H1 (cell line): ENCODE data around the gene MRM2. TPM values are rescaled to one million over a fixed set of nuclear protein-coding genes. Genes with fewer than 3 reads are reported as not detected.

Experiments used
- CTCF ChIA-PET: fragments of 300-600 bp; sonication (Branson Sonifier 250); formaldehyde crosslinking; loops from one replicate; lab custom pipeline; 2021; ENCODE audit not compliant: partially characterized antibody; lab: Charles Lee
- POLR2A ChIA-PET: fragments of 300-600 bp; sonication (Branson Sonifier 250); formaldehyde crosslinking; loops from one replicate; lab custom pipeline; 2021; ENCODE audit warnings: inconsistent platforms; ENCODE audit not compliant: partially characterized antibody; lab: Charles Lee
- DNase-seq, 2 experiments: peaks; one replicate each; pipeline versions ENCODE4 v3.0.0 to v3.0.0-alpha.2; 2010 to 2022; ENCODE audit warnings: low spot score in 2 of 2, low read depth in 1 of 2, mixed read lengths in 1 of 2
- FAIRE-seq: peaks from 2 replicates; lab custom pipeline; 2011; peaks lifted over from hg19 to GRCh38; lab: Jason Lieb, UNC
- H2AFZ ChIP-seq: 2 replicates; pipeline ENCODE4 v1.8.1; 2012; ENCODE audit warnings: low read length, inconsistent platforms
- H2AK5ac ChIP-seq: 2 replicates; pipeline ENCODE4 v1.6.1; 2013; ENCODE audit warnings: low read depth, low read length
- H2BK120ac ChIP-seq: replicated peaks from 2 replicates; pipeline ENCODE3; 2013; ENCODE audit warnings: low read depth, low read length, inconsistent platforms
- H2BK12ac ChIP-seq: 2 replicates; pipeline ENCODE4 v1.6.1; 2013; ENCODE audit warnings: low read depth, low read length
- H2BK15ac ChIP-seq: 2 replicates; pipeline ENCODE4 v1.6.1; 2013; ENCODE audit warnings: low read length
- H2BK20ac ChIP-seq: 2 replicates; pipeline ENCODE4 v1.6.1; 2013; ENCODE audit warnings: low read length
- H2BK5ac ChIP-seq: 2 replicates; pipeline ENCODE4 v1.6.1; 2013; ENCODE audit warnings: low read depth, low read length
- H3K14ac ChIP-seq: 2 replicates; pipeline ENCODE4 v1.6.1; 2013; ENCODE audit warnings: inconsistent platforms; ENCODE audit not compliant: insufficient read length
- H3K18ac ChIP-seq: 2 replicates; pipeline ENCODE4 v1.6.1; 2013; ENCODE audit warnings: low read length; ENCODE audit errors: extremely low read depth
- H3K23ac ChIP-seq: 2 replicates; pipeline ENCODE4 v1.6.1; 2013; ENCODE audit warnings: inconsistent platforms; ENCODE audit not compliant: insufficient read length
- H3K23me2 ChIP-seq: 2 replicates; pipeline ENCODE4 v1.6.1; 2013; ENCODE audit warnings: low read depth, low read length
- H3K27ac ChIP-seq: 2 replicates; pipeline ENCODE4 v1.6.1; 2011; ENCODE audit warnings: low read depth, low read length, inconsistent platforms
- H3K27me3 ChIP-seq, 4 experiments: replicated peaks in 1 of 4; 1 replicate in 1 of 4; 2 replicates in 3 of 4; pipeline versions ENCODE4 v1.6.1 to v1.8.1; 2011 to 2013; ENCODE audit warnings: low read length in 3 of 4, mild to moderate bottlenecking in 3 of 4, inconsistent platforms in 2 of 4, mixed read lengths in 2 of 4, moderate library complexity in 1 of 4; ENCODE audit not compliant: control insufficient read depth in 3 of 4, insufficient read depth in 3 of 4; ENCODE audit errors: extremely low read depth in 1 of 4
- H3K36me3 ChIP-seq, 4 experiments: 2 replicates each; pipeline versions ENCODE4 v1.6.1 to v1.8.1; 2011 to 2013; ENCODE audit warnings: mild to moderate bottlenecking in 4 of 4, low read length in 3 of 4, moderate library complexity in 2 of 4, control low read depth in 1 of 4, inconsistent platforms in 1 of 4; ENCODE audit not compliant: insufficient read depth in 4 of 4, control insufficient read depth in 2 of 4
- H3K4ac ChIP-seq: replicated peaks from 2 replicates; pipeline ENCODE3; 2013; ENCODE audit warnings: low read length, low read depth, mixed read lengths, inconsistent platforms; ENCODE audit not compliant: insufficient read length
- H3K4me1 ChIP-seq, 4 experiments: replicated peaks in 1 of 4; 1 replicate in 1 of 4; 2 replicates in 3 of 4; pipeline versions ENCODE4 v1.6.1 to v1.8.1; 2011 to 2013; ENCODE audit warnings: low read length in 3 of 4, inconsistent platforms in 2 of 4, mixed read lengths in 1 of 4; ENCODE audit not compliant: insufficient read depth in 4 of 4, control insufficient read depth in 3 of 4
- H3K4me2 ChIP-seq, 2 experiments: 2 replicates each; pipeline versions ENCODE4 v1.6.1 to v1.8.1; 2011 to 2013; ENCODE audit warnings: low read depth in 2 of 2, low read length in 2 of 2, control low read depth in 1 of 2, inconsistent platforms in 1 of 2, mild to moderate bottlenecking in 1 of 2; ENCODE audit not compliant: insufficient read depth in 1 of 2
- H3K4me3 ChIP-seq, 4 experiments: fragments of 200-600, 300-600 bp in 1 of 4; sonication (generic), shearing (Covaris generic), sonication (Bioruptor Twin) in 1 of 4; 2 replicates each; pipeline versions ENCODE4 v1.5.1 to v1.8.1; 2011 to 2016; ENCODE audit warnings: low read length in 4 of 4, low read depth in 3 of 4, control low read depth in 2 of 4, inconsistent platforms in 2 of 4, mild to moderate bottlenecking in 2 of 4, mixed read lengths in 1 of 4, moderate library complexity in 1 of 4; ENCODE audit not compliant: insufficient read depth in 2 of 4; ENCODE audit errors: extremely low read depth in 1 of 4
- H3K56ac ChIP-seq: replicated peaks from 2 replicates; pipeline ENCODE3; 2013; ENCODE audit warnings: low read depth, mild to moderate bottlenecking, mixed read lengths, low read length, inconsistent platforms; ENCODE audit not compliant: insufficient read length
- H3K79me1 ChIP-seq: 2 replicates; pipeline ENCODE4 v1.6.1; 2013; ENCODE audit warnings: low read depth, low read length, control low read depth
- H3K79me2 ChIP-seq, 2 experiments: 2 replicates each; pipeline versions ENCODE4 v1.6.1 to v1.8.1; 2012 to 2013; ENCODE audit warnings: low read length in 2 of 2, mild to moderate bottlenecking in 2 of 2, inconsistent platforms in 1 of 2; ENCODE audit not compliant: insufficient read depth in 2 of 2, control insufficient read depth in 1 of 2
- H3K9ac ChIP-seq, 4 experiments: replicated peaks in 1 of 4; 1 replicate in 1 of 4; 2 replicates in 3 of 4; pipeline versions ENCODE4 v1.6.1 to v1.8.1; 2011 to 2013; ENCODE audit warnings: low read depth in 3 of 4, low read length in 3 of 4, control low read depth in 2 of 4, mild to moderate bottlenecking in 2 of 4, moderate library complexity in 2 of 4, inconsistent platforms in 1 of 4; ENCODE audit errors: extremely low read depth in 1 of 4
- H3K9me3 ChIP-seq, 2 experiments: 2 replicates each; pipeline versions ENCODE4 v1.6.1 to v1.8.1; 2012 to 2013; ENCODE audit warnings: mild to moderate bottlenecking in 2 of 2, moderate library complexity in 2 of 2, control low read depth in 1 of 2, inconsistent platforms in 1 of 2, low read depth in 1 of 2, low read length in 1 of 2, mixed read lengths in 1 of 2; ENCODE audit not compliant: insufficient read depth in 2 of 2
- H4K20me1 ChIP-seq, 2 experiments: replicated peaks in 1 of 2; 2 replicates each; pipeline versions ENCODE3 to v1.8.1; 2011 to 2013; ENCODE audit warnings: inconsistent platforms in 2 of 2, low read length in 2 of 2, mild to moderate bottlenecking in 1 of 2; ENCODE audit not compliant: insufficient read depth in 2 of 2, control insufficient read depth in 1 of 2
- H4K5ac ChIP-seq: 2 replicates; pipeline ENCODE4 v1.6.1; 2013; ENCODE audit warnings: low read length, low read depth, mixed read lengths, inconsistent platforms; ENCODE audit not compliant: insufficient read length
- H4K8ac ChIP-seq: 2 replicates; pipeline ENCODE4 v1.8.0; 2013; ENCODE audit warnings: mild to moderate bottlenecking, moderate library complexity, low read length, inconsistent platforms; ENCODE audit not compliant: insufficient read depth; ENCODE audit errors: extremely low read depth
- H4K91ac ChIP-seq: replicated peaks from 2 replicates; pipeline ENCODE3; 2013; ENCODE audit warnings: low read length, mixed read lengths, inconsistent platforms; ENCODE audit not compliant: insufficient read length
- BCL11A ChIP-seq, 2 experiments: IDR thresholded peaks; one replicate each; pipeline ENCODE4 v1.6.1; 2011; ENCODE audit warnings: low read depth in 2 of 2, low read length in 2 of 2, mild to moderate bottlenecking in 2 of 2
- BRCA1 ChIP-seq: IDR thresholded peaks from 2 replicates; pipeline ENCODE4 v1.6.1; 2012; ENCODE audit warnings: low read depth, low read length, improper control_type of control experiment
- FOSL1 ChIP-seq: IDR thresholded peaks from 2 replicates; pipeline ENCODE4 v1.6.1; 2011; ENCODE audit warnings: mild to moderate bottlenecking, low read depth, low read length, moderate library complexity; ENCODE audit not compliant: insufficient read depth
- NRF1 ChIP-seq: IDR thresholded peaks from 2 replicates; pipeline ENCODE4 v1.6.1; 2011; ENCODE audit warnings: mild to moderate bottlenecking, low read depth, low read length, improper control_type of control experiment
- PHF8 ChIP-seq: fragments of 200-600 bp; sonication (generic); conservative IDR thresholded peaks from 2 replicates; pipeline ENCODE4 v1.7.1; 2012; ENCODE audit warnings: low read depth, mild to moderate bottlenecking, inconsistent platforms, low read length, moderate library complexity
- RBBP5 ChIP-seq: IDR thresholded peaks from 2 replicates; pipeline ENCODE4 v1.7.1; 2012; ENCODE audit warnings: low read depth, mild to moderate bottlenecking, inconsistent platforms, low read length, moderate library complexity, borderline replicate concordance
- SP4 ChIP-seq: IDR thresholded peaks from 2 replicates; pipeline ENCODE4 v1.6.1; 2012; ENCODE audit warnings: low read length, inconsistent platforms
- WGBS, 2 experiments: shearing (Covaris generic) in 1 of 2; methylation state at CpG; one replicate each; pipeline versions ENCODE4 v1.1.6 to v1.1.7; 2013 to 2015; ENCODE audit warnings: low lambda C conversion rate in 2 of 2, mixed read lengths in 2 of 2, inconsistent platforms in 1 of 2, low coverage in 1 of 2, missing lambda C conversion rate in 1 of 2; ENCODE audit not compliant: insufficient replicate concordance in 2 of 2, insufficient coverage in 1 of 2, insufficient read length in 1 of 2; ENCODE audit errors: extremely low coverage in 1 of 2, missing lambda C conversion rate in 1 of 2; 5-methylcytosine and 5-hydroxymethylcytosine counted together
- polyA plus RNA-seq, 7 experiments: library from polyadenylated mRNA; depleted of rRNA in 3 of 7; stranded (reverse) in 5 of 7; unstranded in 2 of 7; fragments of >200 nt in 5 of 7; fragments of 200-250 nt in 2 of 7; gene quantifications; 1 replicate in 5 of 7; 2 replicates in 1 of 7; 4 replicates in 1 of 7; pipeline versions ENCODE4 v1.2.1 to v1.2.3, GENCODE V29; 2011 to 2013; ENCODE audit warnings: missing spikeins in 2 of 7, mixed read lengths in 2 of 7
- total RNA-seq: library from RNA; stranded (reverse); fragmentation: NEBNext Ultra II Directional; extraction: Animal tissue kit (Norgen Biotek cat#: 25700); gene quantifications from 2 replicates; pipeline ENCODE4 v1.2.1, GENCODE V29; 2021

MRM2 gene
- total and polyA plus RNA-seq, 2 of the 8 experiments (the other 6 are each of a cell fraction or from before 2014, with no cell fraction given): 17.2 to 38.6 TPM

GRCh38 chr7:2254429-2255144 is 12.6 kb upstream of the MRM2 start:
- no peak overlapping the region for H2AFZ ChIP-seq
- no peak overlapping the region for H3K23ac ChIP-seq
- no peak overlapping the region for H3K18ac ChIP-seq
- no peak overlapping the region for H2BK5ac ChIP-seq
- H2BK120ac ChIP-seq: no peak overlapping the region
- DNase-seq (no peak), FAIRE-seq (no peak)
- H3K9me3 ChIP-seq: no peaks in the 10 kb centered on the region
- H4K5ac ChIP-seq: no peak overlapping the region
- H2AK5ac ChIP-seq: no peak overlapping the region
- no peak overlapping the region for H3K27ac ChIP-seq
- no peaks in the 10 kb centered on the region for H3K79me2 ChIP-seq
- no peaks in the 10 kb centered on the region for H3K79me1 ChIP-seq
- H2BK12ac ChIP-seq: no peak overlapping the region
- POLR2A ChIA-PET: interaction anchor here (0.7 to 3.1 kb wide), 8 partner anchors 7 to 100 kb away, joined by 3 to 11 read pairs (median 5); partner anchors contain the start of genes EIF3B, MAD1L1, MRM2 and NUDT1
- H3K4me2 ChIP-seq: no peak overlapping the region
- peaks cover 0 to 14% (median 0%) of the 10 kb centered on the region in 4 experiments; a peak in 4 of 8 replicates for H3K36me3 ChIP-seq
- CTCF ChIA-PET: interaction anchor here (0.6 to 1.7 kb wide), 4 partner anchors 45 to 672 kb away, joined by 3 to 4 read pairs (median 3); no protein-coding TSS in a partner anchor
- H4K8ac ChIP-seq: no peak overlapping the region; the same call in 1 of the 2 replicates
- no peak overlapping the region for H3K9ac ChIP-seq
- no peak overlapping the region for H3K14ac ChIP-seq
- TF ChIP-seq PHF8 (no peak), BRCA1 (no peak), SP4 (no peak), NRF1 (no peak), RBBP5 (no peak), BCL11A (IDR thresholded peaks at IDR 0.05; ENCODE audit: low read depth in 2 of 2, low read length in 2 of 2) (no peak), FOSL1 (no peak)
- H2BK20ac ChIP-seq: no peak overlapping the region
- no peak overlapping the region for H3K4me3 ChIP-seq
- no peaks in the 10 kb centered on the region for H3K4me1 ChIP-seq
- no peak overlapping the region for H3K56ac ChIP-seq
- no peak overlapping the region; the same call in 1 of the 2 replicates for H2BK15ac ChIP-seq
- H3K23me2 ChIP-seq: no peaks in the 10 kb centered on the region
- no peak overlapping the region for H3K4ac ChIP-seq
- H4K91ac ChIP-seq: no peak overlapping the region
- no peaks in the 10 kb centered on the region for H3K27me3 ChIP-seq
- 93% methylated on average over 31 of the region's 31 CpGs; no CpG with 5 or more reads in 1 of the 2 experiments for WGBS, 2 experiments
- peaks cover 0 to 9% of the 10 kb centered on the region in 2 experiments for H4K20me1 ChIP-seq
